ENCODE measurements around the gene GFPT2. TPM values are rescaled to one million over a fixed set of nuclear protein-coding genes. Genes with fewer than 3 reads are reported as not detected.

Gene GFPT2
- total and polyA plus RNA-seq, 12 donors, result 1.9 to 20.1 (median 9.3) TPM

DNA sequence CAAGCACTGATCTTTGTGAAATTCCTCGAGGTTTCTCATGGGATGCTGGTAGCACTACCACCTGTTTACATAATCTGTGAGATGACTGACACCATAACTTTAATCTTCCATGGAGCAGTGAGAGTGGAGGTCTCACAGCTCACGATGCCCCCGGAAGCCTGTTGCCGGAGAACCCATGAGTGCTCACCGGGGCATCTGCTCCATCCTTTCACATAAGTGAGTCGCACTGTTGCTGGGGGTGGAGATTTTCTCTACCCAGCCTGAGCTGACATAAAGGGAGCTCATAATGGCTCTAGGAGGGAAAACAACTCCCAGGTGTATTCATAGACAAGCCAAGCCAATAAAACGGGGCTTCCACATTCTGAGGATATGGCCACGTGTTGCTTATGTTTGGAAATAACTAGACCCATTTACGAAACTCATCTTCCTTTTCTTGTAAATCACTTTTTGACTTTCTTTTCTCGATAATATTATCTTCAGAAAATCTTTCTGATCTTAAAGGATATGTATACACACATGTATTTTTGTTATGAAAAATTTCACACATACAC, 11.2 kb upstream of the GFPT2 start:
- WGBS, 4 donors, result 81 to 92% (median 88%) methylated on average over 5 to 10 of the region's 10 CpGs
- intact Hi-C loops (cut with DNase I), result no loop called here
- Histone ChIP-seq H3K27me3 (no peaks in the 10 kb centered on the region), H3K4me3 (no peak overlapping the region), H3K4me1 (replicated peaks in 1 of 2) (no peaks in the 10 kb centered on the region), H3K36me3 (replicated peaks in 1 of 2) (no peaks in the 10 kb centered on the region), H3K27ac (no peak overlapping the region), H3K9me3 (replicated peaks in 1 of 3) (no peaks in the 10 kb centered on the region)
- no peak for DNase-seq
- TF ChIP-seq CTCF (IDR thresholded peaks at IDR 0.05), result no peak

DNA sequence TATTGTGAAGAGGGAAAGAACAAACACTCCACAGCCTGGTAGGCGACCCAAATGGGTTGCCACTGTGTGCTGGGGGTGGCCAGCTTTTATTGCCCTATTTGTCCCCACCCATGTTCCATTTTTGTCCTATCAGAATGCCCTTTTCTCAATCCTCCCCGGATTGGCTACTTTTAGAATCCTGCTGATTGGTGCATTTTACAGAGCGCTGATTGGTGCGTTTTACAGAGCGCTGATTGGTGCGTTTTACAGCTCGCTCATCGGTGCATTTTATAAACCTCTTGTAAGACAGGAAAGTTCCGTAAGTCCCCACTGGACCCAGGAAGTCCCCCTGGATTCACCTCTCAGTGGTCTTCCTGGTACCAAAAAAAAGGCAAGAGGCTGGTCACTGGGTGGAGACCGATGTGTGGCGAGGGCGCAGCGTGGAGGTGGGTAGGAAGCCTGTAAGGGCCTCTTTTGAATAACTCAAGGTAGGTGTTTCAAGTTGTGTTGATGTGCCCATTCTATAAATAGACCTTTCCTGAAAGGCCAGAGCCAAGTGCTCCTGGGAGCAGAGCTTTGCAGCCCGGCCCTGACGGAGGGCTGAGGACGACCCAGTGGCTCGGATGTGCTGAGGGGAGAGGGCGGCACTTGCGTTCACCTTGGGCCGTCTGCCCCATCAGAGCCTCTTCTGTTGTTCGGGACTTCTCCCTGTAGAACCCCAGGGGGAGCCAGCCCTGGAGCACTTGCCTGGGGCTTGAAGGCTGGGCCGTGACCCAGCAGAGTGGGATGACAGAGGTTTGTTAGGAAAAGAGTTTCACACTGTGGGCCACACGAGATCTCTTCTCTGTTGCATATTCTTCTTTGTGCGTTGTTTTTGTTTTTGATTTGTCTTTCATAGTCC, 7.2 kb upstream of the GFPT2 start:
- intact Hi-C loops (cut with DNase I), result no loop called here
- no peak overlapping the region for H3K27ac ChIP-seq
- WGBS, 4 donors, result 91 to 95% (median 93%) methylated on average over 16 to 24 of the region's 24 CpGs
- H3K27me3 ChIP-seq, result no peaks in the 10 kb centered on the region
- TF ChIP-seq POLR2A (IDR thresholded peaks at IDR 0.05) (no peak), CTCF (IDR thresholded peaks at IDR 0.05) (no peak)
- H3K4me3 ChIP-seq, result no peak overlapping the region
- no peaks in the 10 kb centered on the region for H3K4me1 ChIP-seq (replicated peaks in 1 of 2)
- H3K9me3 ChIP-seq (replicated peaks in 1 of 3), result no peaks in the 10 kb centered on the region
- no peaks in the 10 kb centered on the region for H3K36me3 ChIP-seq (replicated peaks in 1 of 2)
- DNase-seq, result no peak

DNA sequence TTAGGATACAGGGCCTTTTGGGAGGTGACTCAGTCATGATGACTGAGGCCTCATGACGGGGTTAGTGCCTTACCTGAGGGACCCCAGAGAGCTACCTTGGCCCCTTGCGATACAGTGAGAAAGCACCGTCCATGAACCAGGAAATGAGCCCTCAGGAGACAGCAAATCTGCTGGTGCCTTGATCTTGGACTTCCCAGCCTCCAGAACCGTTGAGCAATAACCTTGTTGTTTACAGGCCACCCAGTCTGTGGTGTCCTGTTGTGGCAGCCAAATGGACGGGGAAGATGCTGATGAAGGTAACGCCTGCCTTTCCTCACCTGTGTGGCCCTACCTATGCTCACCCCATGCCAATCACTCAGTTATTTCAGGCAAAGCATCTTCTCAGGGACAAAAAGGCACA, 5.6 kb upstream of the GFPT2 start:
- Histone ChIP-seq H3K9me3 (replicated peaks in 1 of 3) (no peaks in the 10 kb centered on the region), H3K4me1 (replicated peaks in 1 of 2) (peaks cover 4 to 6% of the 10 kb centered on the region in 2 donors), H3K27me3 (no peaks in the 10 kb centered on the region), H3K4me3 (no peak overlapping the region), H3K36me3 (replicated peaks in 1 of 2) (no peaks in the 10 kb centered on the region), H3K27ac (no peak overlapping the region)
- DNase-seq, result no peak
- intact Hi-C loops (cut with DNase I), result no loop called here
- TF ChIP-seq CTCF (IDR thresholded peaks at IDR 0.05) (no peak), POLR2A (IDR thresholded peaks at IDR 0.05) (no peak)
- WGBS, 4 donors, result 87 to 94% (median 90%) methylated on average over 5 to 6 of the region's 6 CpGs

- Histone ChIP-seq H3K4me1 (replicated peaks in 1 of 2) (peaks cover 5 to 10% of the 10 kb centered on the region in 2 donors), H3K36me3 (replicated peaks in 1 of 2) (no peaks in the 10 kb centered on the region), H3K4me3 (no peak overlapping the region), H3K27me3 (no peaks in the 10 kb centered on the region), H3K27ac (no peak overlapping the region), H3K9me3 (replicated peaks in 1 of 3) (no peaks in the 10 kb centered on the region)
- DNase-seq, result no peak
- TF ChIP-seq POLR2A (IDR thresholded peaks at IDR 0.05) (no peak), CTCF (IDR thresholded peaks at IDR 0.05) (no peak)
- WGBS, 4 donors, result 92 to 97% (median 93%) methylated on average over 3 to 6 of the region's 6 CpGs
- intact Hi-C loops (cut with DNase I), result no loop called here
Measured at GRCh38 chr5:180358179-180358578, 5.0 kb upstream of the GFPT2 start.
